Esophagus muscularis mucosa (tissue), 4 donors: Measurements from ENCODE around the gene HOXA11.

Source experiments
- CTCF ChIP-seq, 3 experiments: fragments of 200-600 bp in 2 of 3; fragments of 450-650 bp in 1 of 3; sonication (generic) in 2 of 3; IDR thresholded peaks; one replicate each; pipeline ENCODE4 v1.5.1; 2017 to 2019; ENCODE audit warnings: antibody characterized with exemption in 3 of 3, mild to moderate bottlenecking in 2 of 3, moderate library complexity in 1 of 3
- EP300 ChIP-seq: sonication (generic); formaldehyde crosslinking; IDR thresholded peaks from one replicate; pipeline ENCODE4 v1.6.1; 2017; ENCODE audit warnings: antibody characterized with exemption
- POLR2A ChIP-seq: fragments of 450-650 bp; IDR thresholded peaks from one replicate; pipeline ENCODE4 v1.6.1; 2017; ENCODE audit warnings: antibody characterized with exemption, moderate library complexity, mild to moderate bottlenecking, low read depth
- POLR2AphosphoS5 ChIP-seq, 2 donors: sonication (generic); formaldehyde crosslinking; IDR thresholded peaks; one replicate each; pipeline ENCODE4 v1.6.1; 2017; ENCODE audit warnings: antibody characterized with exemption in 2 of 2

- TF ChIP-seq POLR2A (no peak), CTCF (IDR thresholded peaks at IDR 0.05) (no peak), POLR2AphosphoS5 (IDR thresholded peaks at IDR 0.05) (no peak), EP300 (no peak)
Measured at GRCh38 chr7:27145165-27145913, 39.7 kb downstream of the HOXA11 start.
